Esophagus (tissue), 2 donors: ENCODE measurements around the gene TRIM4. TPM values are rescaled to one million over a fixed set of nuclear protein-coding genes. Genes with fewer than 3 reads are reported as not detected.
"Not testable (repeated sequence)": the region's sequence is repeated elsewhere in the genome, so short reads cannot be mapped to it uniquely, and the experiment has no call there.

ENCODE experiments used
- H3K27ac ChIP-seq, 2 donors: one replicate each; pipeline ENCODE4 v1.5.1; 2013; ENCODE audit warnings: low read depth in 2 of 2, mild to moderate bottlenecking in 2 of 2, inconsistent platforms in 1 of 2, low read length in 1 of 2, moderate library complexity in 1 of 2
- H3K27me3 ChIP-seq, 2 donors: one replicate each; pipeline ENCODE4 v1.6.1; 2013; ENCODE audit warnings: low read length in 2 of 2, control low read depth in 1 of 2, mild to moderate bottlenecking in 1 of 2; ENCODE audit not compliant: insufficient read depth in 2 of 2, control insufficient read depth in 1 of 2
- H3K36me3 ChIP-seq, 2 donors: one replicate each; pipeline ENCODE4 v1.6.1; 2013; ENCODE audit warnings: low read length in 1 of 2; ENCODE audit not compliant: control insufficient read depth in 2 of 2, insufficient read depth in 2 of 2
- H3K4me1 ChIP-seq, 2 donors: one replicate each; pipeline ENCODE4 v1.6.1; 2013; ENCODE audit warnings: low read length in 1 of 2; ENCODE audit not compliant: control insufficient read depth in 2 of 2, insufficient read depth in 2 of 2
- H3K4me3 ChIP-seq, 2 donors: one replicate each; pipeline ENCODE4 v1.5.1; 2013; ENCODE audit warnings: low read length in 2 of 2, mild to moderate bottlenecking in 2 of 2, low read depth in 1 of 2, moderate library complexity in 1 of 2
- H3K9me3 ChIP-seq, 2 donors: one replicate each; pipeline ENCODE4 v1.6.1; 2013; ENCODE audit warnings: mild to moderate bottlenecking in 2 of 2, low read depth in 1 of 2, low read length in 1 of 2, moderate library complexity in 1 of 2; ENCODE audit not compliant: control insufficient read depth in 2 of 2, insufficient read depth in 1 of 2
- WGBS, 2 donors: extraction: QIAGEN DNeasy Blood & Tissue Kit; methylation state at CpG; one replicate each; pipeline ENCODE4 v1.1.7; 2013; 5-methylcytosine and 5-hydroxymethylcytosine counted together
- polyA plus RNA-seq, 2 donors: library from polyadenylated mRNA; stranded (reverse); fragments of 200-250 nt; gene quantifications; one replicate each; pipeline ENCODE4 v1.2.3, GENCODE V29; 2013
- donor health status: healthy with polysubstance abuse.
- donor health status: Bipolar disorder and iron deficiency.

The TRIM4 gene
- polyA plus RNA-seq, 2 donors, result 9.4 to 11.8 TPM

- 53 to 62% methylated on average over 4 of the region's 4 CpGs for WGBS, 2 donors
- Histone ChIP-seq H3K27ac (no peak overlapping the region), H3K27me3 (no peaks in the 10 kb centered on the region), H3K4me1 (no peaks in the 10 kb centered on the region), H3K4me3 (no peak overlapping the region), H3K36me3 (no peaks in the 10 kb centered on the region), H3K9me3 (no peaks in the 10 kb centered on the region)
Observed at GRCh38 chr7:99944497-99945070, 25.3 kb upstream of the TRIM4 start.

- 34% methylated on average over 14 of the region's 14 CpGs for WGBS, 2 donors
- Histone ChIP-seq H3K27ac (no peak overlapping the region), H3K4me3 (no peak overlapping the region), H3K4me1 (no peaks in the 10 kb centered on the region), H3K36me3 (no peaks in the 10 kb centered on the region), H3K27me3 (no peaks in the 10 kb centered on the region), H3K9me3 (no peaks in the 10 kb centered on the region)
Observed at GRCh38 chr7:99943641-99944496, 24.5 kb upstream of the TRIM4 start.

- H3K27me3 ChIP-seq, result no peaks in the 10 kb centered on the region
- 84 to 90% methylated on average over 2 of the region's 2 CpGs for WGBS, 2 donors
Observed at GRCh38 chr7:99938296-99938695, 19.0 kb upstream of the TRIM4 start.

GRCh38 chr7:99935009-99935408, 15.7 kb upstream of the TRIM4 start:
- not testable (repeated sequence) for H3K4me1 ChIP-seq, H3K27ac ChIP-seq, H3K36me3 ChIP-seq, H3K27me3 ChIP-seq, H3K9me3 ChIP-seq, H3K4me3 ChIP-seq
- 49 to 51% methylated on average over 4 of the region's 4 CpGs for WGBS, 2 donors

More at GRCh38 chr7:99938296-99938695, 19.0 kb upstream of the TRIM4 start:
- no peak overlapping the region for H3K27ac ChIP-seq
- no peaks in the 10 kb centered on the region for H3K36me3 ChIP-seq
- H3K4me3 ChIP-seq, result no peak overlapping the region
- H3K4me1 ChIP-seq, result no peaks in the 10 kb centered on the region
- no peaks in the 10 kb centered on the region for H3K9me3 ChIP-seq

- WGBS, 2 donors, result 86 to 88% methylated on average over 3 of the region's 3 CpGs
- peaks cover 0 to 7% of the 10 kb centered on the region in 2 donors for H3K4me1 ChIP-seq
- no peak overlapping the region for H3K27ac ChIP-seq
- no peaks in the 10 kb centered on the region for H3K27me3 ChIP-seq
- no peaks in the 10 kb centered on the region for H3K36me3 ChIP-seq
- H3K4me3 ChIP-seq, result no peak overlapping the region
- H3K9me3 ChIP-seq, result no peaks in the 10 kb centered on the region
Observed at GRCh38 chr7:99930376-99930775, 11.0 kb upstream of the TRIM4 start.

- H3K4me3 ChIP-seq, result no peak overlapping the region
- no peak overlapping the region for H3K27ac ChIP-seq
- WGBS, 2 donors, result 29 to 51% methylated on average over 2 of the region's 2 CpGs
- no peaks in the 10 kb centered on the region for H3K27me3 ChIP-seq
- H3K9me3 ChIP-seq, result no peaks in the 10 kb centered on the region
- no peaks in the 10 kb centered on the region for H3K36me3 ChIP-seq
- peaks cover 0 to 7% of the 10 kb centered on the region in 2 donors for H3K4me1 ChIP-seq
Observed at GRCh38 chr7:99929730-99930053, 10.4 kb upstream of the TRIM4 start.

GRCh38 chr7:99928994-99929729, 9.8 kb upstream of the TRIM4 start, which contains the start of gene GJC3:
Gene GJC3, minus strand, starts transcription at chr7:99929620. Its CDS starts 0 bp downstream, at chr7:99929620.
- no peaks in the 10 kb centered on the region for H3K27me3 ChIP-seq
- H3K36me3 ChIP-seq, result no peaks in the 10 kb centered on the region
- WGBS, 2 donors, result 17 to 19% methylated on average over 22 of the region's 22 CpGs
- peak within 1 kb of the TSS; percentile 17 to 25 for H3K4me3 ChIP-seq
- H3K9me3 ChIP-seq, result no peaks in the 10 kb centered on the region
- H3K4me1 ChIP-seq, result peaks cover 0 to 7% of the 10 kb centered on the region in 2 donors
- no peak within 1 kb of the TSS for H3K27ac ChIP-seq

- Histone ChIP-seq H3K27ac (no peak overlapping the region), H3K4me1 (peaks cover 0 to 7% of the 10 kb centered on the region in 2 donors), H3K36me3 (no peaks in the 10 kb centered on the region), H3K9me3 (no peaks in the 10 kb centered on the region), H3K4me3 (no peak overlapping the region), H3K27me3 (no peaks in the 10 kb centered on the region)
- 82 to 90% methylated on average over 2 of the region's 2 CpGs for WGBS, 2 donors
Observed at GRCh38 chr7:99928188-99928587, 8.9 kb upstream of the TRIM4 start.

- Histone ChIP-seq H3K9me3 (no peaks in the 10 kb centered on the region), H3K27ac (no peak overlapping the region), H3K27me3 (no peaks in the 10 kb centered on the region), H3K4me1 (peaks cover 0 to 7% of the 10 kb centered on the region in 2 donors), H3K36me3 (no peaks in the 10 kb centered on the region), H3K4me3 (no peak overlapping the region)
- WGBS, 2 donors, result 79 to 83% methylated on average over 5 of the region's 5 CpGs
Observed at GRCh38 chr7:99927536-99927935, 8.2 kb upstream of the TRIM4 start.
